Right lobe of liver (tissue), 4 donors: ENCODE data around the gene ACTN4.

Source experiments
- POLR2A ChIP-seq: fragments of 450-650 bp; IDR thresholded peaks from one replicate; pipeline ENCODE4 v1.6.1; 2017; ENCODE audit warnings: antibody characterized with exemption, mild to moderate bottlenecking
- TF ChIP-seq, protein P1 (sequence below), 4 donors: fragments of 200-600 bp in 3 of 4; fragments of 450-650 bp in 1 of 4; IDR thresholded peaks; one replicate each; pipeline versions ENCODE4 v1.5.1 to v1.8.0; 2016 to 2022; ENCODE audit warnings: antibody characterized with exemption in 4 of 4, mild to moderate bottlenecking in 2 of 4
- donor health status: DM: no; HTN: no; CAD: no.
- donor health status: DM: no; HTN: no; CAD: no.
- donor health status: DM: no; HTN: yes; CAD: no.

DNA sequence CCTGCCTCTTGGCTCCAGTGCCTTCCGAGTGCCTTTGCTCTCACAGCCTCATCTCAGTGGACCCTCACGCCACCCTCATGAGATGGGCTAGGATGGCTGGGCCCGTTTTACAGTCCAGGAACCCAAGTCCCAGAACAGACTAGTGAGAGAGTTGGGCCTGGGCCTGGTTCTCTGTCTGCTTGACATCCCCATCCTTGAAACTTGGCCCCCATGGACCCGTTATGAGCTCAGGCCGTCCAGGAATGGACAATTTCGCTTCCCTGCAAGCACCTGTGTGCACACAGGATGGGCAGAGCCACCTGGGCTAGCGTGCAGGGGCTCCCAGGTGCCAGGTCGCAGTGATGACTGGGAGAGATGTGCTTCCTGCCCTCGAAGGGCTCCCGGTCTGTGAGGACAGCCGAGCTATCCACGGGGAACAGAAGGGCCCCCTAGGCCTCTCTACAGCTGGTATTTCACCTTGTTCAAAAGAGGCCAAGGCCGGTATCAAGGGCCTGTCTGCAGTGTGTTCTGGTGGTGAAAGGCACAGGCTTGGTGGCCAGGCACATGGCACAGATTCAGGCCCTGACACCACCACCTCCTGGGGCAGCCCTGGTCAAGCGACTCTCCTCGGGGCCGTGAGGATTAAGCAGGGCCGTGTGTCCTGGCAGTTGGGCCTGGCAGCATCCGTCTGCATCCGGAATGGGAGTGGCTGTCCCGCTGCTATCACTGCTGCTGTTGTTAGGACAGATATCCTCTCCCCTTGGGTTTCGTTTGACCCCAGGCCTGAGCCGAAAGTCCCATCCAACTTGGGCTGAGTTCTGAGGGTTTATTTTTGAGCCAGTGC lies 58.0 kb downstream of the ACTN4 start:
- TF ChIP-seq, protein P1, sequence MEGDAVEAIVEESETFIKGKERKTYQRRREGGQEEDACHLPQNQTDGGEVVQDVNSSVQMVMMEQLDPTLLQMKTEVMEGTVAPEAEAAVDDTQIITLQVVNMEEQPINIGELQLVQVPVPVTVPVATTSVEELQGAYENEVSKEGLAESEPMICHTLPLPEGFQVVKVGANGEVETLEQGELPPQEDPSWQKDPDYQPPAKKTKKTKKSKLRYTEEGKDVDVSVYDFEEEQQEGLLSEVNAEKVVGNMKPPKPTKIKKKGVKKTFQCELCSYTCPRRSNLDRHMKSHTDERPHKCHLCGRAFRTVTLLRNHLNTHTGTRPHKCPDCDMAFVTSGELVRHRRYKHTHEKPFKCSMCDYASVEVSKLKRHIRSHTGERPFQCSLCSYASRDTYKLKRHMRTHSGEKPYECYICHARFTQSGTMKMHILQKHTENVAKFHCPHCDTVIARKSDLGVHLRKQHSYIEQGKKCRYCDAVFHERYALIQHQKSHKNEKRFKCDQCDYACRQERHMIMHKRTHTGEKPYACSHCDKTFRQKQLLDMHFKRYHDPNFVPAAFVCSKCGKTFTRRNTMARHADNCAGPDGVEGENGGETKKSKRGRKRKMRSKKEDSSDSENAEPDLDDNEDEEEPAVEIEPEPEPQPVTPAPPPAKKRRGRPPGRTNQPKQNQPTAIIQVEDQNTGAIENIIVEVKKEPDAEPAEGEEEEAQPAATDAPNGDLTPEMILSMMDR (IDR thresholded peaks at IDR 0.05) = no peak
- TF ChIP-seq POLR2A = no peak
